Hepatocyte (in vitro differentiated cells): ENCODE measurements around the gene PODXL2.

Experiments
- EZH2 ChIP-seq: fragments of 200-600 bp; sonication (generic); IDR thresholded peaks from 2 replicates; pipeline ENCODE4 v1.6.1; 2016; ENCODE audit warnings: antibody characterized with exemption, mild to moderate bottlenecking, borderline replicate concordance
- EZH2phosphoT487 ChIP-seq: fragments of 200-600 bp; sonication (generic); IDR thresholded peaks from one replicate; pipeline ENCODE4 v1.6.1; 2018; ENCODE audit warnings: antibody characterized with exemption, mild to moderate bottlenecking, low read depth, moderate library complexity; ENCODE audit not compliant: unreplicated experiment, severe bottlenecking
- TF ChIP-seq, protein P1 (sequence below): fragments of 200-600 bp; sonication (generic); IDR thresholded peaks from 2 replicates; pipeline ENCODE4 v1.5.1; 2016; ENCODE audit warnings: antibody characterized with exemption, mild to moderate bottlenecking; ENCODE audit not compliant: poor library complexity

DNA sequence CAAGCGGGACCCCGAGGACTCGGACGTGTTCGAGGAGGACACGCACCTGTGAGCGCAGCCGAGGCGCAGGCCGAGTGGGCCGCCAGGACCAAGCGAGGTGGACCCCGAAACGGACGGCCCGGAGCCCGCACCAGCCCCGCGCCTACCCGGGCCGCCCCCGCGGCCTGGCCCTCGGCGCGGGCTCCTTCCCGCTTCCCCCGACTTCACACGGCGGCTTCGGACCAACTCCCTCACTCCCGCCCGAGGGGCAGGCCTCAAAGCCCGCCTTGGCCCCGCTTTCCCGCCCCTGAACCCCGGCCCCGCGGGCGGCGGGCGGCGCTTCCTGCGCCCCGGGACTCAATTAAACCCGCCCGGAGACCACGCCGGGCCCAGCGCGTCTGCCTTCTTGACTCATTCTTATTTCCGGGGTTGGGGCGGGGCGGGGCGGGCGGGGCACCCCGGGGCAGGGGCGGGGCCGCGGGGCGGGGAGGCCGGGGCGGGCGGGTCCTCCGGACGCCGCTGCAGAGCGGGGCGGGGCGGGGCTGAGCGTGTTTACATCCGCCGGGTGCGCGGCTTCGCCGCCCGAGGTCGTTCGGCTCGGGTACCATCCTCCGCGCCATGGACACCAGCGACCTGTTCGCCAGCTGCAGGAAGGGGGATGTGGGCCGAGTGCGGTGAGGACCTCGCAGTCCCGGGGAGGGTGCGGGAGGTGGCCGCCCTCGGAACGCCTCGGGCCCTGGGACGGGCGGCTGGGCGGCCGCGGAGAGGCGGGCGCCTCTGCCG is 43.6 kb downstream of the PODXL2 start, which contains the start of gene ABTB1:
- TF ChIP-seq, protein P1, sequence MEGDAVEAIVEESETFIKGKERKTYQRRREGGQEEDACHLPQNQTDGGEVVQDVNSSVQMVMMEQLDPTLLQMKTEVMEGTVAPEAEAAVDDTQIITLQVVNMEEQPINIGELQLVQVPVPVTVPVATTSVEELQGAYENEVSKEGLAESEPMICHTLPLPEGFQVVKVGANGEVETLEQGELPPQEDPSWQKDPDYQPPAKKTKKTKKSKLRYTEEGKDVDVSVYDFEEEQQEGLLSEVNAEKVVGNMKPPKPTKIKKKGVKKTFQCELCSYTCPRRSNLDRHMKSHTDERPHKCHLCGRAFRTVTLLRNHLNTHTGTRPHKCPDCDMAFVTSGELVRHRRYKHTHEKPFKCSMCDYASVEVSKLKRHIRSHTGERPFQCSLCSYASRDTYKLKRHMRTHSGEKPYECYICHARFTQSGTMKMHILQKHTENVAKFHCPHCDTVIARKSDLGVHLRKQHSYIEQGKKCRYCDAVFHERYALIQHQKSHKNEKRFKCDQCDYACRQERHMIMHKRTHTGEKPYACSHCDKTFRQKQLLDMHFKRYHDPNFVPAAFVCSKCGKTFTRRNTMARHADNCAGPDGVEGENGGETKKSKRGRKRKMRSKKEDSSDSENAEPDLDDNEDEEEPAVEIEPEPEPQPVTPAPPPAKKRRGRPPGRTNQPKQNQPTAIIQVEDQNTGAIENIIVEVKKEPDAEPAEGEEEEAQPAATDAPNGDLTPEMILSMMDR = no peak
- no peak for TF ChIP-seq EZH2
- no peak for TF ChIP-seq EZH2phosphoT487
